Chondrocyte (in vitro differentiated cells): ENCODE measurements around the gene TMX4. TPM values are rescaled to one million over a fixed set of nuclear protein-coding genes. Genes with fewer than 3 reads are reported as not detected.

Source experiments
- DNase-seq: peaks from one replicate; pipeline ENCODE4 v3.0.0; 2021; ENCODE audit warnings: mixed read lengths, low spot score
- H3K27ac Mint-ChIP-seq: one replicate; pipeline ENCODE4 v1.8.0; 2021; ENCODE audit warnings: mild to moderate bottlenecking, moderate library complexity, mixed read lengths; ENCODE audit not compliant: unreplicated experiment
- H3K27me3 Mint-ChIP-seq: 2 replicates; pipeline ENCODE4 v1.8.0; 2021; ENCODE audit warnings: low read depth, mixed read lengths
- H3K36me3 Mint-ChIP-seq: 2 replicates; pipeline ENCODE4 v1.8.0; 2021; ENCODE audit warnings: low read depth, mixed read lengths
- H3K4me1 Mint-ChIP-seq: 2 replicates; pipeline ENCODE4 v1.8.0; 2021; ENCODE audit warnings: low read depth, mild to moderate bottlenecking, mixed read lengths
- H3K4me3 Mint-ChIP-seq: one replicate; pipeline ENCODE4 v1.8.0; 2021; ENCODE audit warnings: mild to moderate bottlenecking, moderate library complexity, mixed read lengths; ENCODE audit not compliant: unreplicated experiment
- H3K9me3 Mint-ChIP-seq: 2 replicates; pipeline ENCODE4 v1.8.0; 2021; ENCODE audit warnings: low read depth, mixed read lengths
- total RNA-seq: library from RNA; stranded (reverse); gene quantifications from 3 replicates; pipeline ENCODE4 v1.2.1, GENCODE V29; 2021
- TF ChIP-seq, protein P1 (sequence below): fragments of 200-600 bp; sonication (generic); IDR thresholded peaks from 2 replicates; pipeline ENCODE4 v1.5.0; 2021; ENCODE audit warnings: antibody characterized with exemption, mild to moderate bottlenecking, moderate library complexity

TMX4 gene
- total RNA-seq, 1 donor from 2014 or later: 25.7 TPM

GRCh38 chr20:8049310-8049709, 29.7 kb upstream of the TMX4 start:
- Mint-ChIP-seq H3K27ac (no peak overlapping the region), H3K9me3 (no peaks in the 10 kb centered on the region), H3K4me1 (no peaks in the 10 kb centered on the region), H3K27me3 (peaks cover 18% of the 10 kb centered on the region), H3K36me3 (no peaks in the 10 kb centered on the region), H3K4me3 (no peak overlapping the region)
- TF ChIP-seq, protein P1, sequence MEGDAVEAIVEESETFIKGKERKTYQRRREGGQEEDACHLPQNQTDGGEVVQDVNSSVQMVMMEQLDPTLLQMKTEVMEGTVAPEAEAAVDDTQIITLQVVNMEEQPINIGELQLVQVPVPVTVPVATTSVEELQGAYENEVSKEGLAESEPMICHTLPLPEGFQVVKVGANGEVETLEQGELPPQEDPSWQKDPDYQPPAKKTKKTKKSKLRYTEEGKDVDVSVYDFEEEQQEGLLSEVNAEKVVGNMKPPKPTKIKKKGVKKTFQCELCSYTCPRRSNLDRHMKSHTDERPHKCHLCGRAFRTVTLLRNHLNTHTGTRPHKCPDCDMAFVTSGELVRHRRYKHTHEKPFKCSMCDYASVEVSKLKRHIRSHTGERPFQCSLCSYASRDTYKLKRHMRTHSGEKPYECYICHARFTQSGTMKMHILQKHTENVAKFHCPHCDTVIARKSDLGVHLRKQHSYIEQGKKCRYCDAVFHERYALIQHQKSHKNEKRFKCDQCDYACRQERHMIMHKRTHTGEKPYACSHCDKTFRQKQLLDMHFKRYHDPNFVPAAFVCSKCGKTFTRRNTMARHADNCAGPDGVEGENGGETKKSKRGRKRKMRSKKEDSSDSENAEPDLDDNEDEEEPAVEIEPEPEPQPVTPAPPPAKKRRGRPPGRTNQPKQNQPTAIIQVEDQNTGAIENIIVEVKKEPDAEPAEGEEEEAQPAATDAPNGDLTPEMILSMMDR: no peak
- DNase-seq: no peak

DNA sequence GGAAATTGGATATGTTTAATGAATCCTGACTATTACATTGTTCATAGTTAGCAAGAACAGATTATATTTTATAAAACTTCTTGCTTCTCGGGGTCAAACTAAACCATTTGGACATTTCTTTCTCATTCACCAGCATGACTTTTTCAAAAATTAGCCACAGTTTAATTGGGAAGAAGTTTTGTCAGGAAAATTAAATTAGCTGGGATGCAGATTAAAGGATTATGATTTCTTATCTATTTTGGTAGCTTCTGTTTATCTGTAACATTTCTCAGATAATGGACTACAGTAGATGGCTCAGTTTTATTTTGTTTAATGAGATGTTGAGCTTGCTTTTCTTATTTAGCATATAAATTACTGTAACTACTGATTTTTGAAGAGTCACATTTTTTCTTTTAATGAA, 26.4 kb upstream of the TMX4 start:
- no peaks in the 10 kb centered on the region for H3K36me3 Mint-ChIP-seq

DNA sequence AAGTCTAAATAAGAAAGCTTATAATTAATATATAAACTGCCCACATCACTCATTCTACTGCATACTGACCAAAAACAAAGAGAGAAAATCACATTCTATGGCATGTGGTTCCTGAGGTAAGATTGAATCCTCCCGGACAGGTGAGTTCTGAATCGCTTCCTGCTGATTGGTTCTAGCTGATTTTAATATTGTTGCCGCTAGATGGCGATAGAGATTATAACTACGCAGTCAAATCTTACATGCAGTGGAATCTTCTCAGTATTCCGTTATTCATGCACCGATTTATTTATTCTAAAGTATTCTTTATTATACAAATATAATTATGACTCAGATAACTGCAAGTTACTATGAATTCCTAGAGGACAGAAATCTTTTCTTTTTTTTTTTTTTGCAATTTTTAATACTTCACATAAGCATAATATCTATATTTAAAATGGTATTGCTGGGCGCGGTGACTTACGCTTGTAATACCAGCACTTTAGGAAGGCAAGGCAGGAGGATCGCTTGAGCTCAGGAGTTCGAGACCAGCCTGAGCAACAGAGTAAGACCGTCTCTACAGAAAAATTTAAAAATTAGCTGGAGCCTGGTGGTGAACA, 24.2 kb upstream of the TMX4 start:
- Mint-ChIP-seq H3K27ac (no peak overlapping the region), H3K27me3 (peaks cover 39% of the 10 kb centered on the region), H3K4me3 (no peak overlapping the region), H3K36me3 (no peaks in the 10 kb centered on the region), H3K4me1 (no peaks in the 10 kb centered on the region), H3K9me3 (no peaks in the 10 kb centered on the region)
- TF ChIP-seq, protein P1: peak; percentile 93
- DNase-seq: no peak

More for the DNA sequence above, 26.4 kb upstream of the TMX4 start:
- H3K4me3 Mint-ChIP-seq: no peak overlapping the region
- TF ChIP-seq, protein P1: no peak
- no peak for DNase-seq
- H3K9me3 Mint-ChIP-seq: no peaks in the 10 kb centered on the region
- H3K27ac Mint-ChIP-seq: no peak overlapping the region
- H3K27me3 Mint-ChIP-seq: peaks cover 28% of the 10 kb centered on the region
- H3K4me1 Mint-ChIP-seq: no peaks in the 10 kb centered on the region

DNA sequence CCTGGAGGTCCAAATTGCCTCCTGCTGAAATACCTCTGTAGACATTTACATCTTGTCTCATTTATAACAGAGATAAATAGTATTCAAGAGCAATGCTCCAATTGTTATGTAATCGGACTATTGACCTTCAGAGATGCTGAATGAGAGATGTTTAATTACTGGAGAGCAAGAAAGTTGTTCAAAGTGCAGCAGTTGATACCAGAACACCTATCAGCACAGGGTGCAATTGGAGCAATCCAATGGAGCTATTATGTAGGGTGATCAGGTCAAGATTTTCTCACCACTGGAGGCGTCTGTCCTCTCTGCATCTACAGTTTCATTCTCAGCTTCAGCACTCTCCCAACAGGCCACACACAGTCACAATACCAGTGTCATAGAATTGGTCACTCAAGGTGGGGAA, 19.5 kb upstream of the TMX4 start:
- H3K36me3 Mint-ChIP-seq: no peaks in the 10 kb centered on the region
- no peak overlapping the region for H3K4me3 Mint-ChIP-seq
- no peak for DNase-seq
- no peaks in the 10 kb centered on the region for H3K9me3 Mint-ChIP-seq
- H3K27me3 Mint-ChIP-seq: peaks cover 38% of the 10 kb centered on the region
- H3K27ac Mint-ChIP-seq: no peak overlapping the region
- H3K4me1 Mint-ChIP-seq: no peaks in the 10 kb centered on the region
- TF ChIP-seq, protein P1: no peak

GRCh38 chr20:8036771-8037170, 17.2 kb upstream of the TMX4 start:
- TF ChIP-seq, protein P1: no peak
- peaks cover 30% of the 10 kb centered on the region for H3K27me3 Mint-ChIP-seq
- H3K4me1 Mint-ChIP-seq: no peaks in the 10 kb centered on the region
- no peaks in the 10 kb centered on the region for H3K36me3 Mint-ChIP-seq
- no peaks in the 10 kb centered on the region for H3K9me3 Mint-ChIP-seq
- H3K27ac Mint-ChIP-seq: no peak overlapping the region
- DNase-seq: no peak
- no peak overlapping the region for H3K4me3 Mint-ChIP-seq
